Measurements from ENCODE around the gene ZNF600.
A peak's percentile ranks its signal among the peaks of the same experiment; 100 is the strongest.
"Not testable (repeated sequence)": the region's sequence is repeated elsewhere in the genome, so short reads cannot be mapped to it uniquely, and the experiment has no call there.

The ZNF600 gene

DNA sequence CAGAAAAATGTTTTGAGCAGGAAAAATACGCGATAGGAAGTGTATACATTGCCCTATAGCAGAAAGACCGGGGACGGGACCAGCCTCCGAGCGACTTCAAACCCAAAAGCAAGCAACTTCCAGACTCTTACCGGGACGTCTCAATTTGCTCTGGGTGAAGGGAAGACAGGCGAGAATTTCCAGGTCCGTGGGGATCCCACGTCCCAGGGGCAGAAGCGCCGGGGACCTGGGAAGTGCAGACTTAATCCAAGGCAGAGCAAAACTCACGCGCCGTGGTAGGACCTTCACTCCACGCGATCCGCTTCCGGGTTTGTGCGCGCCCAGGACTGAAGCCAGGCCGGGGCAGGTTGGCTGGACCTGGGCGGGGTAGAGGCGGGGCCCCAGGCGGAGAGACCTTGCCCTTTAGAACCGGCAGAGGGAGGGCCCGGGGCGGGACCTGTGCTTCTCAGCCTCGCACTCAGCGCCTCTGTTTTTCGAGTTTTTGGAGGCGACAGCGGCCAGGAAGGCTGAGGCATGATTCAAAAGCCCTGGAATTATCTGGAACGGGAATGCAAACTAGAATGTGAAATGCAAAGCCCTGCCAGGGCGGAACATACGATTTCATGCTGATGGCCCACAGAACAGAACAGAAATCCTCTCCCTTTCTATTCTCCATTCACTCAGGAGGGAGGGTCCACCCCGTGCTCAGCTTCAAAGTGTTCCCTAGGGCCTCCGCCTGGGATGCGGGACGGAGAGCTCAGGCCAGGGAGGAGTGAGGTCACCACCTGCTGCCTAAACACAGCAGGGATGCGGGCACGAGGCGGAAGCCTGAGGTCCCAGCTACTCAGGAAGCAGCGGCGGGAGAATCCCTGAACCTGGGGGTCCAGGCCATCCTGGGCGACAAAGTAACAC lies at the start of gene ZNF600:
ZNF600 (minus strand) TSS at position 328 of the 891 bp plus-strand sequence. CDS start 7,903 bp downstream, outside the sequence.
- DNase-seq (ENCODE audit: low read depth in 2 of 2, low spot score in 1 of 2) = peak; percentile 26 to 69

- not testable (repeated sequence) for DNase-seq (ENCODE audit: low read depth in 2 of 2, low spot score in 1 of 2)
These were observed 47.7 kb upstream of the ZNF600 start for GRCh38 chr19:52834289-52834688.

- not testable (repeated sequence) for DNase-seq (ENCODE audit: low read depth in 2 of 2, low spot score in 1 of 2)
These were observed 47.0 kb upstream of the ZNF600 start for GRCh38 chr19:52833541-52833940.

GRCh38 chr19:52829866-52830265 lies 43.3 kb upstream of the ZNF600 start:
- DNase-seq (ENCODE audit: low read depth in 2 of 2, low spot score in 1 of 2) = not testable (repeated sequence)

DNA sequence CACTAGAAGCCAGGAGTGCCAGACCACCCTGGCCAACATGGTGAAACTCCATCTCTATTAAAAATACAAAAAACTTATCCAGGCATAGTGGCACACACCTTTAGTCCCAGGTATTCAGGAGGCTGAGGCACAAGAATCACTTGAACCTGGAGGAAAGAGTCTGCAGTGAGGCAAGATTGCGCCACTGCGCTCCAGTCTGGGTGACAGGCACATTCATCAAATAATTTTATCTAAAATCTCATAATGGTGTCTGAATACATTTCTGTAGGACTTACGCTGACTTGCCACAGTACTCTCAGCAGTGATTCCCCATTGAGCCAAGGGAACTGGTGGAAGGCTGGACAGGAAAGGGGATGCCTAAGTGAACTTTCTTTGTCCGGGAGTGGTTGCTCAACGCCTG lies 39.2 kb upstream of the ZNF600 start:
- no peak for DNase-seq (ENCODE audit: low read depth in 2 of 2, low spot score in 1 of 2)

GRCh38 chr19:52823676-52824075 lies 37.1 kb upstream of the ZNF600 start:
- DNase-seq (ENCODE audit: low read depth in 2 of 2, low spot score in 1 of 2) = no peak

- DNase-seq (ENCODE audit: low read depth in 2 of 2, low spot score in 1 of 2) = peak; percentile 10 to 39
These were observed 34.8 kb upstream of the ZNF600 start, which contains the start of gene ZNF28 for GRCh38 chr19:52821204-52821960. TSS of gene ZNF28 (minus strand) at chr19:52821633. CDS start at chr19:52817958, 3,675 bp downstream.

- DNase-seq (ENCODE audit: low read depth in 2 of 2, low spot score in 1 of 2) = not testable (repeated sequence)
These were observed 34.0 kb upstream of the ZNF600 start for GRCh38 chr19:52820472-52821203.

- no peak for DNase-seq (ENCODE audit: low read depth in 2 of 2, low spot score in 1 of 2)
These were observed 23.2 kb upstream of the ZNF600 start for GRCh38 chr19:52809801-52810200.

DNA sequence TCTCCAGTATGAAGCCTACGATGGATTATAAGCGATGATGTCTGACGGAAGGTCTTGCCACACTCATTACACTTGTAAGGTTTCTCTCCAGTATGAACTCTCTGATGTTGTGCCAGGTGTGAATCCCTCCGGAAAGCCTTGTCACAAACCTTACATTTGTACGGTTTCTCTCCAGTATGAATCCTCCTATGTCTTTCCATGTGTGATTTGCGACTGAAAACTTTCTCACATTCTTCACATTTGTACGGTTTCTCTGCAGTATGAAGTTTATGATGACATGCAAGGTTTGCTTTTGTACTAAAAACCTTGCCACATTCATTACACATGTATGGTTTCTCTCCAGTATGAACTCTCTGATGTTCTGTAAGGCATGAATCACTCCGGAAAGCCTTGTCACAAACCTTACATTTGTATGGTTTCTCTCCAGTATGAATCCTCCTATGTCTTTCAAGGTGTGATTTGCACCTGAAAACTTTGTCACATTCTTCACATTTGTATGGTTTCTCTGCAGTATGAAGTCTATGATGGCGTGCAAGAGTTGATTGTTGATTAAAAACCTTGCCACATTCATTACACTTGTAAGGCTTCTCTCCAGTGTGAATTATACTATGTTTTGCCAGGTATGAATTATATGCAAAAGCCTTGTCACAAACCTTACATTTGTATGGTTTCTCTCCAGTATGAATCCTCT lies 13.5 kb upstream of the ZNF600 start:
- DNase-seq (ENCODE audit: low read depth in 2 of 2, low spot score in 1 of 2) = not testable (repeated sequence)

DNA sequence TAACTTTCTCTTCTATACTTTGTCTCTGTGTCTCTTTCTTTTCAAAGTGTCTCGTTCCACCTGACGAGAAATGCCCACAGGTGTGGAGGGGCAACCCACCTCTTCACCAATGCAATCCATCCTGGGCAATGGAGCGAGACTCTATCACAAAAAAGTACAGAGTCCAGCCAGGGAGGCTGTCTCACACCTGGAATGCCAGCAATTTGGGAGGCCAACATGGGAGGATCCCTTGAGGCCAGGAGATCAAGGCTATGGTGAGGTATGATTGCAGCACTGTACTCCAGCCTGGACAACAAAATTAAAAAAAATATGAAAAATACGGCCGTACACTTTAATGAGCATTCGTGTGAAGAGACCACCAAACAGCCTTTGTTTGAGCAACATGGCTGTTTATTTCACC lies 2.8 kb upstream of the ZNF600 start:
- no peak for DNase-seq (ENCODE audit: low read depth in 2 of 2, low spot score in 1 of 2)

DNA sequence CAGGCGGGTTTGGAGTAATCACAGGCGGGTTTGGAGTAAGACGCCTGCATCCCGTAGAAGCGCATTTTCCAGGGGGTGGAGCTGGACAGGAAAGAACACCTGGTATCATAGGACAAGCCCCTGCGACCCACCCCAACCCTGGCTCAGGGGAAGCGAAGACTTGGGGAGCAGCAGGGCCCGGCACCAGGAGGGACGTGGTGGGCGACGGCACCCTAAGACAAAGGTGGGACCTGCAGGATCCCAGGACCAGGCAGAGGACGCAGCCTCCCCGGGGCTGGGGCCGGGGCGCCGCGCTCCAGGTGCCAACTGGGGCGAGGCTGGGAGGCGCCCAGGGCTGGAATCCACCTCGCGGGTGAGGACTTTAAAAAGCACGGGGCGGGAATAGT lies 520 bp downstream of the ZNF600 start:
- no peak for DNase-seq (ENCODE audit: low read depth in 2 of 2, low spot score in 1 of 2)

- no peak for DNase-seq (ENCODE audit: low read depth in 2 of 2, low spot score in 1 of 2)
These were observed 1.1 kb downstream of the ZNF600 start for GRCh38 chr19:52785506-52785905.

- not testable (repeated sequence) for DNase-seq (ENCODE audit: low read depth in 2 of 2, low spot score in 1 of 2)
These were observed 3.7 kb downstream of the ZNF600 start for GRCh38 chr19:52782864-52783263.

GRCh38 chr19:52778811-52779210 lies 7.8 kb downstream of the ZNF600 start:
- DNase-seq (ENCODE audit: low read depth in 2 of 2, low spot score in 1 of 2) = no peak

GRCh38 chr19:52756447-52756846 lies 30.1 kb downstream of the ZNF600 start:
- not testable (repeated sequence) for DNase-seq (ENCODE audit: low read depth in 2 of 2, low spot score in 1 of 2)

DNA sequence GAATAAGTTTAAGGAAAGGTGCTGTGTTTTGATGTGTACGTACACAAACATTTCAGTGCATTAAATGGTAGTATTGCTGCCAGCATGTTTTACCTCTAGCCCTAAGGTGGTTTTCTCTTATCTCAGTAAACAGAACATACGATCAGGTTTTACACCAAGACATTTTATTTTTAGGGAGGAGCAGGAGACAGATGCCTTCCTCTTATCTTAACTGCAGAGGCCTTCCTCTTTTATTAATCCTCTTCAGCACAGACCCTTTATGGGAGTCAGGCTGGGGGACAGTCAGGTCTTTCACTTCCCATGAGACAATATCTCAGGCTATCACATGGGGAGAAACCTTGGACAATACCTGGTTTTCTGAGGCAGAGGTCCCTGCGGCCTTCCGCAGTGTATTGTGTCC lies 36.8 kb downstream of the ZNF600 start:
- DNase-seq (ENCODE audit: low read depth in 2 of 2, low spot score in 1 of 2) = no peak

GRCh38 chr19:52748336-52748950 lies 38.1 kb downstream of the ZNF600 start:
- DNase-seq (ENCODE audit: low read depth in 2 of 2, low spot score in 1 of 2) = no peak

GRCh38 chr19:52745919-52746318 lies 40.7 kb downstream of the ZNF600 start:
- DNase-seq (ENCODE audit: low read depth in 2 of 2, low spot score in 1 of 2) = not testable (repeated sequence)

DNA sequence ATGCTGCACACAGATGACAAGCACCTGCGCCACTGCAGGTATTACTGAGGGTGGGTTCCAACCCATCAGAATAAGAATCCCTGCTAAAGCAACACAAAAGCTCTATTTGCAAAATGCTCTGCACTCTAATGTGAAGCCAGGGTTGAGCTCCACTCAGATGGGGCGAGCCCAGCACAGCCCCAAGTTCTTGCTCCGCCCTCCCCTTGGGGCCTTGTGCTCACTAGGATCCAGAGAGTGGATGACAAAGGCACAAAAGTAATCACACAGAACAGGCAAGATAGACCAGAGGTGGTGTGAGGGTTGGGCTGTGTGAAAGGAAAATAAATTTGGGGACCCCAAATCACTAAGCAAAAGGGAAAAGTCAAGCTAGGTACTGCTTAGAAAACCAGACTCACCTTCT lies 43.5 kb downstream of the ZNF600 start:
- no peak for DNase-seq (ENCODE audit: low read depth in 2 of 2, low spot score in 1 of 2)

All from stimulated activated CD8-positive, alpha-beta memory T cell treated with anti-CD3 and anti-CD28 coated beads, Interleukin-4, amount 100 ng/mL, for 1 hour (primary cell).